Kidney epithelial cell (primary cell): ENCODE measurements around the gene NELL1. TPM values are rescaled to one million over a fixed set of nuclear protein-coding genes. Genes with fewer than 3 reads are reported as not detected.

Source experiments
- DNase-seq: peaks from one replicate; pipeline ENCODE4 v3.0.0-alpha.2; 2010; ENCODE audit warnings: low read depth
- H3K27me3 ChIP-seq: 2 replicates; pipeline ENCODE4 v1.6.0; 2011; ENCODE audit warnings: low read length; ENCODE audit not compliant: control insufficient read depth, insufficient read depth
- H3K36me3 ChIP-seq: 2 replicates; pipeline ENCODE4 v1.5.1; 2011; ENCODE audit warnings: low read length; ENCODE audit not compliant: control insufficient read depth, insufficient read depth
- H3K4me3 ChIP-seq: 2 replicates; pipeline ENCODE4 v1.5.1; 2011; ENCODE audit warnings: low read depth, mild to moderate bottlenecking, control low read depth, low read length
- CTCF ChIP-seq: IDR thresholded peaks from 2 replicates; pipeline ENCODE4 v1.5.1; 2011; ENCODE audit warnings: mild to moderate bottlenecking, moderate library complexity, low read length, control low read depth, inconsistent platforms; ENCODE audit not compliant: insufficient read depth, poor library complexity, severe bottlenecking
- total RNA-seq: library from RNA; depleted of rRNA; stranded (reverse); fragments of >200 nt; gene quantifications from 2 replicates; pipeline ENCODE4 v1.2.3, GENCODE V29; 2015

Gene NELL1
- total RNA-seq, 1 donor from 2014 or later = 0.17 TPM

GRCh38 chr11:20707876-20708275, 38.5 kb downstream of the NELL1 start:
- Histone ChIP-seq H3K36me3 (no peaks in the 10 kb centered on the region), H3K4me3 (no peak overlapping the region), H3K27me3 (no peaks in the 10 kb centered on the region)
- no peak for DNase-seq
- TF ChIP-seq CTCF = no peak

- DNase-seq = no peak
- H3K27me3 ChIP-seq = no peaks in the 10 kb centered on the region
- no peak for TF ChIP-seq CTCF
- no peak overlapping the region for H3K4me3 ChIP-seq
- no peaks in the 10 kb centered on the region for H3K36me3 ChIP-seq
Observed at GRCh38 chr11:20712912-20713311, 43.5 kb downstream of the NELL1 start.

- Histone ChIP-seq H3K36me3 (no peaks in the 10 kb centered on the region), H3K4me3 (no peak overlapping the region), H3K27me3 (no peaks in the 10 kb centered on the region)
- no peak for TF ChIP-seq CTCF
- DNase-seq = no peak
Observed at GRCh38 chr11:20715464-20715863, 46.1 kb downstream of the NELL1 start.

GRCh38 chr11:20715931-20716330, 46.5 kb downstream of the NELL1 start:
- H3K4me3 ChIP-seq = no peak overlapping the region
- TF ChIP-seq CTCF = no peak
- DNase-seq = no peak
- H3K27me3 ChIP-seq = no peaks in the 10 kb centered on the region
- no peaks in the 10 kb centered on the region for H3K36me3 ChIP-seq

- TF ChIP-seq CTCF = no peak
- no peaks in the 10 kb centered on the region for H3K36me3 ChIP-seq
- no peak overlapping the region for H3K4me3 ChIP-seq
- H3K27me3 ChIP-seq = no peaks in the 10 kb centered on the region
- DNase-seq = no peak
Observed at GRCh38 chr11:20719821-20720220, 50.4 kb downstream of the NELL1 start.

- no peaks in the 10 kb centered on the region for H3K27me3 ChIP-seq
- no peak for DNase-seq
- H3K4me3 ChIP-seq = no peak overlapping the region
- no peaks in the 10 kb centered on the region for H3K36me3 ChIP-seq
- no peak for TF ChIP-seq CTCF
Observed at GRCh38 chr11:20723366-20723765, 54.0 kb downstream of the NELL1 start.
